Spinal cord (tissue), 10 donors: ENCODE results near the gene ALOX15. TPM values are rescaled to one million over a fixed set of nuclear protein-coding genes. Genes with fewer than 3 reads are reported as not detected.
"Not testable (repeated sequence)": the region's sequence is repeated elsewhere in the genome, so short reads cannot be mapped to it uniquely, and the experiment has no call there.

ENCODE experiments used
- DNase-seq, 6 donors: peaks; one replicate each; pipeline versions ENCODE4 v3.0.0 to v3.0.0-alpha.2; 2013 to 2015; ENCODE audit warnings: low spot score in 6 of 6, low read depth in 4 of 6
- H3K27ac ChIP-seq: one replicate; pipeline ENCODE4 v1.5.1; 2013; ENCODE audit warnings: low read depth, low read length, control low read depth
- H3K27me3 ChIP-seq: one replicate; pipeline ENCODE4 v1.6.1; 2013; ENCODE audit warnings: low read length; ENCODE audit not compliant: control insufficient read depth, insufficient read depth
- H3K36me3 ChIP-seq: one replicate; pipeline ENCODE4 v1.6.1; 2013; ENCODE audit warnings: low read length; ENCODE audit not compliant: control insufficient read depth, insufficient read depth
- H3K4me1 ChIP-seq: one replicate; pipeline ENCODE4 v1.6.1; 2013; ENCODE audit warnings: low read length; ENCODE audit not compliant: control insufficient read depth, insufficient read depth
- H3K4me3 ChIP-seq: one replicate; pipeline ENCODE4 v1.5.1; 2013; ENCODE audit warnings: low read depth, low read length, control low read depth
- H3K9me3 ChIP-seq: one replicate; pipeline ENCODE4 v1.6.1; 2013; ENCODE audit warnings: low read length; ENCODE audit not compliant: control insufficient read depth, insufficient read depth
- WGBS: methylation state at CpG from one replicate; pipeline ENCODE4 v1.1.5; 2013; ENCODE audit warnings: missing lambda C conversion rate; ENCODE audit not compliant: insufficient coverage; 5-methylcytosine and 5-hydroxymethylcytosine counted together
- polyA plus RNA-seq, 2 donors: library from polyadenylated mRNA; unstranded; fragments of 120-200 nt; gene quantifications; one replicate each; pipeline ENCODE4 v1.2.1, GENCODE V29; 2013; ENCODE audit not compliant: insufficient read length in 2 of 2
- total RNA-seq, 2 donors: library from RNA; depleted of rRNA in 1 of 2; stranded (reverse); fragments of 120-200 nt in 1 of 2; fragments of >200 nt in 1 of 2; gene quantifications; one replicate each; pipeline versions ENCODE4 v1.2.3 to v1.2.4, GENCODE V29; 2013 to 2014
- donor health status: healthy.

Gene ALOX15
- total and polyA plus RNA-seq, 4 donors, result 3.0 to 16.3 (median 8.7) TPM

DNA sequence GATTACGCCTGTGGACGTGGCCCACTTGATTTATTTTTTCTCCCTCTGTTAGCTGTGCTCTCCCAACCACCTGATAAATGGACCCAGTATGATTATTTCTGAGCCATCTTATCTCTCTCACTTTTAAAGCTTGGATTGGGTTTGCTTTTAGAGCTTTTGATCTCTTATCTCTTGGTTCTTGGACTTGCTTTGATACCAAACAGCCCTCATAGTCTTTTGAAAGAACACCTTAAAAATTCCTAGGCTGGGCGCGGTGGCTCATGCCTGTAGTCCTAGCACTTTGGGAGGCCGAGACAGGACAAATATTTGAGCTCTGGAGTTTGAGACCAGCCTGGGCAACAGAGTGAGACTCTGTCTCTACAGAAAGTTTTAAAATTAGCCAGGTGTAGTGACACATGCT is 31.3 kb downstream of the ALOX15 start:
- Histone ChIP-seq H3K27me3 (no peaks in the 10 kb centered on the region), H3K4me3 (no peak overlapping the region), H3K36me3 (no peaks in the 10 kb centered on the region), H3K27ac (no peak overlapping the region), H3K9me3 (no peaks in the 10 kb centered on the region), H3K4me1 (peaks cover 28% of the 10 kb centered on the region)
- DNase-seq, result no peak
- WGBS, result 90% methylated on average over 3 of the region's 5 CpGs

DNA sequence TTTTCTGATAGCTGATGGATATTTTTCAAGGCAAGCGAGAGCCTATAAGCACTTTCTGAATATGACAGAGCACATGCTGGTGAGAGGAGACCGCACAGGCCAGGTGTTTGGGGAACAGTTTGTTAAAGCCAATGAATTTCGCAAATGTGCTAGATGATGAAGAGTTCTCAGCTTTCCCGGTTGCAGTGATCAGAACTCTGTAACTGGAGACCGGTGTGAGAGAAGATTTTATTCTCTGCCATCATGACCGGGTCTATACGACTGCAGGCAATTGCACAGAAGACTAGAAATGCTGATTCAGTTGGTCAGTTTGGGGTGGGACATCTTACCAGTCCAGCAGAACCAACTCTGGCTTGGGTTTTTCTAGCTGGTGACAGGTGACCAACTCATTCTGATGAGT is 31.7 kb downstream of the ALOX15 start:
- H3K36me3 ChIP-seq, result no peaks in the 10 kb centered on the region
- no peaks in the 10 kb centered on the region for H3K9me3 ChIP-seq
- no peaks in the 10 kb centered on the region for H3K27me3 ChIP-seq
- 97% methylated on average over 7 of the region's 7 CpGs for WGBS
- H3K27ac ChIP-seq, result no peak overlapping the region
- H3K4me3 ChIP-seq, result no peak overlapping the region
- no peak for DNase-seq
- peaks cover 29% of the 10 kb centered on the region for H3K4me1 ChIP-seq

DNA sequence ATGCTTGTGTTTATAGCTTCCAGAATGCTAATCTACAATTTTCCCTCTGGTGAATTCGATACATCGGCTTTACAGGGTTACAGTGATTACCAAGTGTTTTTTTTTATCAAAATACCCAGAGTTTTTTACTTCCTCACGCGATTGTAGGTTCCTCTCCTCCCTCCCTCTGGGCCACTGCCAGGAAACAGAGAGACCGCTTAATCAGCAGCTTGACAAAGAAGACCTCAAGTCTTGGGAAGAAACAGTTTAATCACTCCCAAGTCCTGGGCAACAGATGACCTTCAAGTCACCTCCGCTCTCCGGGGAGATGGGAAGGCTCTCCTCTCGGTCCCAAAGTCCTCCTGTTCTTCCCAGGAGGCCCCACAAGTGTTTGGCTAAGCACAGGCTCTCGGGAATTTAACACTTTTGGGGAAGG is 33.7 kb downstream of the ALOX15 start:
- H3K9me3 ChIP-seq, result no peaks in the 10 kb centered on the region
- H3K27ac ChIP-seq, result peak overlapping the region; percentile 77
- 11% methylated on average over 5 of the region's 9 CpGs for WGBS
- no peak overlapping the region for H3K4me3 ChIP-seq
- no peaks in the 10 kb centered on the region for H3K27me3 ChIP-seq
- H3K4me1 ChIP-seq, result peaks cover 37% of the 10 kb centered on the region
- DNase-seq, result peak in 3 of 6 donors; percentile 61 to 87 (median 85)
- no peaks in the 10 kb centered on the region for H3K36me3 ChIP-seq

DNA sequence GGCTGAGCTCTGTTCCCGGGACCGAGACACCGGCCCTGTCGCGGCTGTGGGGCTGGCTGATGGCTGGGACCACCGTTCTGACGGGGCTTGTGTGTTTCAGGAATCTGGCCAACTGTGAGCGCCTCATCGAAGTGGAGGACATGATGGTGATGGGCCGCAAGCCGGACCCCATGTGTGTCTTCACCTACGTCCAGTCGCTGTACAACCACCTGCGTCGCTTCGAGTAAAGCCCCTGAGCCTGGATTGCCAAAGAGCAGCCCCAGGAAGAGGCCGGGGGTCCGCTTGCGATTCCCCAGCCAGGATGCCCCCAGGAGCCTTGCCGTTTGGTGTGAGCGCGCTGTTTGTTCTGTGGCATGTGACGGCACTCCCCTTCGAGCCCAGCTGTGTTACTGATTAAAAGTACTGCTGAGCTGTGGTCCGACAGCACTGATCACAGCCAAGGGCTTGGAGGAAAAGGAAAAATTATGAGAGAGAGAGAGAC is 34.2 kb downstream of the ALOX15 start:
- H3K27me3 ChIP-seq, result no peaks in the 10 kb centered on the region
- peaks cover 37% of the 10 kb centered on the region for H3K4me1 ChIP-seq
- DNase-seq, result peak in 1 of 6 donors; percentile 44
- H3K9me3 ChIP-seq, result no peaks in the 10 kb centered on the region
- H3K4me3 ChIP-seq, result no peak overlapping the region
- peak overlapping the region; percentile 77 for H3K27ac ChIP-seq
- H3K36me3 ChIP-seq, result no peaks in the 10 kb centered on the region
- 35% methylated on average over 25 of the region's 25 CpGs for WGBS

DNA sequence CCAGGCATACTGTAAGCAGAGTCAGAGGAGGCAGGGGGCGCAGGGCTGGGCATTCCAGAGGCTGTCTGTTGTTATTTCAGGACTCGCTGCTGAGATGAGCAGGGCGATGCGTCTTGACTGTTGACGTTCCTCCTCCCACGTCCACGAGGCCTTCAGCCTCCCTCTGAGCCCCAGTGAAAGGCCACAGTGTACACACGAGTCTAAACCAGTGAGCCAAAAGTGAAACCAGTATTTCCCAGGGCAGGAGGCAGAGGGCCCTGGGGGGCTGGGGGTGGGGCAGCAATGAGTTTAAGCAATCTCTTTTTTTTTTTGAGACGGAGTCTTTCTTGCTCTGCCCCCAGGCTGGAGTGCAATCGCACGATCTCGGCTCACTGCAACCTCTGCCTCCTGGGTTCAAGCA is 35.7 kb downstream of the ALOX15 start:
- DNase-seq, result peak in 1 of 6 donors; percentile 62
- Histone ChIP-seq H3K4me3 (no peak overlapping the region), H3K36me3 (no peaks in the 10 kb centered on the region), H3K4me1 (peaks cover 39% of the 10 kb centered on the region), H3K27ac (peak overlapping the region; percentile 61), H3K27me3 (no peaks in the 10 kb centered on the region), H3K9me3 (no peaks in the 10 kb centered on the region)
- 67% methylated on average over 7 of the region's 12 CpGs for WGBS

DNA sequence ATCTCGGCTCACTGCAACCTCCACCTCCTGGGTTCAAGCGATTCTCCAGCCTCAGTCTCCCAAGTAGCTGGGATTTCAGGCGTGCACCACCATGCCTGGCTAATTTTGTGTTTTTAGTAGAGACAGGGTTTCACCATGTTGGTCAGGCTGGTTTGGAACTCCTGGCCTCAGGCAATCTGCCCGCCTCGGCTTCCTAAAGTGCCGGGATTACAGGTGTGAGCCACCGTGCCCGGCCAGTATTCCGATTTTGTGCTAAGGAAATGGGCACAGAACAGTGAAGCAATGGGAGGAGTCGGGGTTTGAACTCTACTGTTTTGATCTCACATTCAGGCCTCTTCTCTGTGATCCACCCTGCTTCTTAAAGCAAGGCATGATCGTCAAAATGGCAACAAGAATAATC is 36.7 kb downstream of the ALOX15 start:
- not testable (repeated sequence) for H3K9me3 ChIP-seq, DNase-seq, H3K27me3 ChIP-seq, H3K27ac ChIP-seq, H3K4me3 ChIP-seq, H3K36me3 ChIP-seq
- WGBS, result 89% methylated on average over 6 of the region's 11 CpGs
- peaks cover 48% of the 10 kb centered on the region for H3K4me1 ChIP-seq

DNA sequence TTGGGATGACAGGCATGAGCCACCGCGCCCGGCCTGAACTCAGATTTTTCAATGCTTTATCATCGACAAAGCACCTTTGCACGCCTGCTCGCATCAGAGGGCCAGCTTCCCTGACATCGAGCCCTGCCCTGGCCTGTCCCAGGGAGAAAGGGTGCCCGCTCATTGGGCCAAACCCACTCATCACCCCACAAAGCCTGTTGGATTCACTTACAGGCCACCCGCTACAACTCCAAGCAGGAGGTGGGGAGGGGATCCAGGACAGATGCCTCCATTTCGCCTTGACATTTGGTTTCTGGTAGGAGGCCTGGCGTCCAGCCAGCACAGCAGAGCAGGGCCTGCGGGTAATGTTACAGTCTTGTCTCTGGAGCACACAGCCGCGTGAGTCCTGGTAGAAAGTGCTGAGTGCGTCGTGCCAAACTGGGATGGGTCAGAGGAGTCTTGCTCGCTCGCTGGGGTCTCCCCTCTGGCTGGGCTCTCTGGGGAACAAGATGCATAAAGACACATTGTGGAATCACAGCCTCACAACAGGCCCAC is 37.3 kb downstream of the ALOX15 start:
- 42% methylated on average over 16 of the region's 18 CpGs for WGBS
- Histone ChIP-seq H3K27me3 (no peaks in the 10 kb centered on the region), H3K4me3 (no peak overlapping the region), H3K9me3 (no peaks in the 10 kb centered on the region), H3K27ac (peak overlapping the region; percentile 25), H3K36me3 (peaks cover 8% of the 10 kb centered on the region), H3K4me1 (peaks cover 54% of the 10 kb centered on the region)
- peak in 2 of 6 donors; percentile 86 to 89 for DNase-seq

DNA sequence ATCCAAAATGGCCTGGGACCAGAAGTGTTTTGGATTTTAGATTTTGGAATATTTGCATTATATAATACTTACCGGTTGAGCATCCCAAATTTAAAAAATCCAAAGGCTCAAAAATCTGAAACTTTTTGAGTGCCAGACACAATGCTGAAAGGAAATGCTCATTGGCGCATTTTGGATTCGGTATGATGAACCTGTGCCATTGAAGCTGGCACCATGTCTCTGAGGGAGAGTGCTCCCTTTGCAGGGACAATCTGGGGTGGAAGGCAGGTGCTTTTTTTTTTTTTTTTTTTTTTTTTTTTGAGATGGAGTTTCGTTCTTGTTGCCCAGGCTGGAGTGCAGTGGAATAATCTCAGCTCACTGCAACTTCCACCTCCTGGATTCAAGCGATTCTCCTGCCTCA is 39.4 kb downstream of the ALOX15 start:
- Histone ChIP-seq H3K4me3 (no peak overlapping the region), H3K36me3 (peaks cover 15% of the 10 kb centered on the region), H3K4me1 (peaks cover 48% of the 10 kb centered on the region), H3K27me3 (no peaks in the 10 kb centered on the region), H3K27ac (no peak overlapping the region), H3K9me3 (no peaks in the 10 kb centered on the region)
- no peak for DNase-seq
- WGBS, result 89% methylated on average over 3 of the region's 5 CpGs

DNA sequence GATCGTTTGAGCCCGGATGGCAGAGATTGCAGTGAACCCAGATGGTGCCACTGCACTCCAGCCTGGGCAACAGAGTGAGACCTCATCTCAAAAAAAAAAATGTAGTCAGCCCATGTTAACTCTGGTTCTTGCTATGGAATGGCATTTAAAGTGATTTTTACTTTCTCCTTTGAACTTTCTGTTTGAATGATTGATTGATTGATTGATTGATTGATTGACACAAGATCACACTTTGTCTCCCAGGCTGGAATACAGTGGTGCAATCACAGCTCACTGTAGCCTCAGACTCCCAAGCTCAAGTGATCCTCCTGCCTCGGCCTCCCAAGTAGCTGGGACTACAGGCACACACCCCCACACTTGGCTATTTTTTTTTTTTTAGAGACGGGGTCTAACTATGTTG is 40.2 kb downstream of the ALOX15 start:
- no peak for DNase-seq
- H3K36me3 ChIP-seq, result peaks cover 21% of the 10 kb centered on the region
- H3K27me3 ChIP-seq, result no peaks in the 10 kb centered on the region
- H3K4me1 ChIP-seq, result peaks cover 45% of the 10 kb centered on the region
- no peak overlapping the region for H3K4me3 ChIP-seq
- WGBS, result 75% methylated on average over 2 of the region's 4 CpGs
- no peak overlapping the region for H3K27ac ChIP-seq
- H3K9me3 ChIP-seq, result no peaks in the 10 kb centered on the region

DNA sequence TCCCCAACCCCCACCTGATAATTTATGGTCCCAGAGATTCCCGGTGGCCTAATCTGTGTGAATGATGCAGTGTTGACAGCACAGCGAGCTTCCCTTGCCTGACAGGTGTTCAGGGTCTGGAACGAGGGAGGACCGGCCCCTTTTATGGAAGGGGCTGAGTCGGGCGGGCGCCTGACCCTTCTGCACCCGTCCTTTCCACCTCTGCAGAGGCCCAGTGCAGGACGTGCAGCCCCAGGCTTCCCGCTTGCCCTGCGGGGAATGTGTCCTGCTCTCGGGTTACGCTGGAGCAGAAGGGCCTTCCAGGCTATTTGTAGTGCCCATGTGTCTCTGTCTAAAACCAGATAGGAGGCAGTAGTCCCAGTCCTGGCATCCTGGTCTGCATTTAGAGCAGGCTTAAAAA is 40.9 kb downstream of the ALOX15 start:
- WGBS, result 46% methylated on average over 12 of the region's 13 CpGs
- Histone ChIP-seq H3K9me3 (no peaks in the 10 kb centered on the region), H3K27ac (no peak overlapping the region), H3K4me3 (no peak overlapping the region), H3K36me3 (peaks cover 22% of the 10 kb centered on the region), H3K27me3 (no peaks in the 10 kb centered on the region), H3K4me1 (peaks cover 40% of the 10 kb centered on the region)
- no peak for DNase-seq
